Esophagus squamous epithelium (tissue), 4 donors: Measurements from ENCODE around the gene CCDC141.

Source experiments
- POLR2A ChIP-seq, 4 donors: fragments of 450-650 bp; IDR thresholded peaks; one replicate each; pipeline ENCODE4 v1.6.1; 2017; ENCODE audit warnings: antibody characterized with exemption in 4 of 4, mild to moderate bottlenecking in 4 of 4, moderate library complexity in 3 of 4
- TF ChIP-seq, protein P1 (sequence below), 6 experiments: fragments of 450-650 bp in 4 of 6; fragments of 200-600 bp in 2 of 6; sonication (generic) in 2 of 6; IDR thresholded peaks; one replicate each; pipeline ENCODE4 v1.5.1; 2016 to 2019; ENCODE audit warnings: antibody characterized with exemption in 6 of 6, mild to moderate bottlenecking in 4 of 6, moderate library complexity in 4 of 6

DNA sequence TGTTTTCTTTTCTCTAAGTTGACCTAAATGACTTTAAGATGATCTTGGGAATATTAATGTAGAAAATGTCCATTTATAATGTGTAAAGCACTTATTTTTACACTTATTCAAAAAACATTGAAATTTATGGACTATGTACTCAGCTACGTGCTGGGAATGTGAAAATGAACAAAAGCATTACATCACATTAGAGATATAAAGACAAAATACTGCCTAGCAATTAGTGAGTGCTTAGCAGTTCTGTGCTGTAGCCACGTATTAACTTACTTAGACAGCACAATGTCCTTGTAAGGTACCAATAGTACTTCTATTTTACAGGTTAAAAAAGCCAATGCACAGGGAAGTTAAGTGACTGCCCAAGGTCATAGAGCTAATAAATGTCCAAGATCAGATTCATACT, 138.9 kb downstream of the CCDC141 start:
- TF ChIP-seq, protein P1, sequence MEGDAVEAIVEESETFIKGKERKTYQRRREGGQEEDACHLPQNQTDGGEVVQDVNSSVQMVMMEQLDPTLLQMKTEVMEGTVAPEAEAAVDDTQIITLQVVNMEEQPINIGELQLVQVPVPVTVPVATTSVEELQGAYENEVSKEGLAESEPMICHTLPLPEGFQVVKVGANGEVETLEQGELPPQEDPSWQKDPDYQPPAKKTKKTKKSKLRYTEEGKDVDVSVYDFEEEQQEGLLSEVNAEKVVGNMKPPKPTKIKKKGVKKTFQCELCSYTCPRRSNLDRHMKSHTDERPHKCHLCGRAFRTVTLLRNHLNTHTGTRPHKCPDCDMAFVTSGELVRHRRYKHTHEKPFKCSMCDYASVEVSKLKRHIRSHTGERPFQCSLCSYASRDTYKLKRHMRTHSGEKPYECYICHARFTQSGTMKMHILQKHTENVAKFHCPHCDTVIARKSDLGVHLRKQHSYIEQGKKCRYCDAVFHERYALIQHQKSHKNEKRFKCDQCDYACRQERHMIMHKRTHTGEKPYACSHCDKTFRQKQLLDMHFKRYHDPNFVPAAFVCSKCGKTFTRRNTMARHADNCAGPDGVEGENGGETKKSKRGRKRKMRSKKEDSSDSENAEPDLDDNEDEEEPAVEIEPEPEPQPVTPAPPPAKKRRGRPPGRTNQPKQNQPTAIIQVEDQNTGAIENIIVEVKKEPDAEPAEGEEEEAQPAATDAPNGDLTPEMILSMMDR (IDR thresholded peaks at IDR 0.05) = no peak
- no peak for TF ChIP-seq POLR2A (IDR thresholded peaks at IDR 0.05)
